ENCODE measurements around the gene UBN1. TPM values are rescaled to one million over a fixed set of nuclear protein-coding genes. Genes with fewer than 3 reads are reported as not detected.
A peak's percentile ranks its signal among the peaks of the same experiment; 100 is the strongest.
"Not testable (repeated sequence)": the region's sequence is repeated elsewhere in the genome, so short reads cannot be mapped to it uniquely, and the experiment has no call there.

UBN1 gene
- total RNA-seq, 1 donor from 2014 or later, result 36.6 TPM

DNA sequence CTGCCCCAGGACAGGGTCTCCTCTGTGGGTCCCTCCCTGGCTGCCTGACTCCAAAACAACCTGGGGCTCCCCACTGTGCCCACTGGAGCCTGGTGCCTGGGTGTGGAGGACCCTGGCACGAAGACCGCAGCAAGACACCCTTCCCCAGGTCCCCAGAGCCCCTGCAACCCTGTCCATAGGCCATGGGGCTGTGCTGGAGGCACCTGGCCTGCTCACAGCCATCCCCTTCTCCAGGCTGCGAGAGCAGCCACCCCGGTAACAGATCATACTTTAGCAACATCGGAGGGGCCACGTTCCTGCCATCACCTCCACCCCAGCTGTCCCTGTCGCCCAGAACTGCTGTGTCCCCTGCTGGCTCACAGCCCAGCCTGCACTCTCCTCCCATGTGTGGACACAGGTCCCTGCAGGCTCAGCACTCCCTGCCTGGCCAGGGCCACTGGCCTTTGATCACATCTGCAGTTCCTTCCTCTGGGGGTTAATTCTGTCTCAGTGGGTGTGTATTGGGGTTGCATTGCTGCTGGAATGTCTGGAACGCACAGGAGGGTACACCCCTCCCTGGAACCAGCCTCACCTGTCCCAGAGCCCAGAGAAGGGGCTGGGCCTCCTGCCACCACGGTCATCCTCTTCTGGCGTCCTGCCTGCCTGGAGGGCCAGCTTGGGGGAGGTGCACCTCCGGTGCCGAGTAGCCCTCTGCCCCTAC, 77.5 kb downstream of the UBN1 start:
- TF ChIP-seq, protein P1, sequence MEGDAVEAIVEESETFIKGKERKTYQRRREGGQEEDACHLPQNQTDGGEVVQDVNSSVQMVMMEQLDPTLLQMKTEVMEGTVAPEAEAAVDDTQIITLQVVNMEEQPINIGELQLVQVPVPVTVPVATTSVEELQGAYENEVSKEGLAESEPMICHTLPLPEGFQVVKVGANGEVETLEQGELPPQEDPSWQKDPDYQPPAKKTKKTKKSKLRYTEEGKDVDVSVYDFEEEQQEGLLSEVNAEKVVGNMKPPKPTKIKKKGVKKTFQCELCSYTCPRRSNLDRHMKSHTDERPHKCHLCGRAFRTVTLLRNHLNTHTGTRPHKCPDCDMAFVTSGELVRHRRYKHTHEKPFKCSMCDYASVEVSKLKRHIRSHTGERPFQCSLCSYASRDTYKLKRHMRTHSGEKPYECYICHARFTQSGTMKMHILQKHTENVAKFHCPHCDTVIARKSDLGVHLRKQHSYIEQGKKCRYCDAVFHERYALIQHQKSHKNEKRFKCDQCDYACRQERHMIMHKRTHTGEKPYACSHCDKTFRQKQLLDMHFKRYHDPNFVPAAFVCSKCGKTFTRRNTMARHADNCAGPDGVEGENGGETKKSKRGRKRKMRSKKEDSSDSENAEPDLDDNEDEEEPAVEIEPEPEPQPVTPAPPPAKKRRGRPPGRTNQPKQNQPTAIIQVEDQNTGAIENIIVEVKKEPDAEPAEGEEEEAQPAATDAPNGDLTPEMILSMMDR (IDR thresholded peaks at IDR 0.05), result no peak
- no peaks in the 10 kb centered on the region for H3K36me3 ChIP-seq
- ATAC-seq (peak; percentile 96), DNase-seq (peak; percentile 90)
- peaks cover 4% of the 10 kb centered on the region for H3K4me1 ChIP-seq
- intact Hi-C loops (cut with DNase I), result no loop called here
- H3K4me3 ChIP-seq, result no peak overlapping the region
- no peaks in the 10 kb centered on the region for H3K27me3 ChIP-seq
- H3K9me3 ChIP-seq, result peaks cover 6% of the 10 kb centered on the region
- H3K27ac ChIP-seq, result peak overlapping the region; percentile 47

DNA sequence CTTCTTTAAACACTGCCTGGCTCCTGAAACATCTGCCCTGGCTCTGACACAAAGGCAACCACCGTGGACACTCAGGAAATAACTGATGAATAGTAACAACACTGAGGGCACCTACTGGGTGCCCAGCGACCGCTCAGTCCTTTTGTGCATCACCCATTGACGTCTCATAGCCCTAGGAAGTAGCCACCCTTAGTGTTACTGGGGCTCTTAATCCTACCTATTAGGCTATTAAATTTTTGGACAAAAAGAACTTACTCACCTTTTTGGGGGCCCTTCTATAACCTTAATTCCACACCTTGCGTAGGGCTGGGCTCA, 78.0 kb downstream of the UBN1 start:
- Histone ChIP-seq H3K36me3 (no peaks in the 10 kb centered on the region), H3K27ac (peak overlapping the region; percentile 36), H3K4me1 (peaks cover 4% of the 10 kb centered on the region), H3K9me3 (peaks cover 6% of the 10 kb centered on the region), H3K27me3 (no peaks in the 10 kb centered on the region), H3K4me3 (no peak overlapping the region)
- intact Hi-C loops (cut with DNase I), result no loop called here
- DNase-seq, result no peak
- ATAC-seq, result no peak
- TF ChIP-seq, protein P1 (IDR thresholded peaks at IDR 0.05), result no peak

DNA sequence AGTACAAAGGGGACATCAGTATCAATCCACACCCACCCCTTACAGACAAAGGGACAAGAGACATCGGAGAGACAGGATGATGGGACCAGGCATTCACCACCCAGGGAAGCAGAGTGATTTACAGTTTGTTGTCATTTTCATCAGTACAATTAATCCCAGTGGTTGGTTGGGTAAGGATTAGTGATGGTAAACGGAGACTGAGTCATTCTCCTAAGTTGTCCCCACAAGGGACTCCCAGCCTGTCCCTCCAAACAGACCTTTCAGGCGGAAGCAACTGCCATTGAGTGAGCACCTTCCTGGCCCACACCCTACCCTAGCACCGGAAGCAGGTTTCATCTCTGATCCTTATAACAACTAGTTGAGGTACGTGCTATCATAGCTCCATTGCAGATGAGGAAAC, 78.5 kb downstream of the UBN1 start:
- Histone ChIP-seq H3K36me3 (no peaks in the 10 kb centered on the region), H3K4me1 (peaks cover 4% of the 10 kb centered on the region), H3K9me3 (peaks cover 6% of the 10 kb centered on the region), H3K4me3 (no peak overlapping the region), H3K27ac (peak overlapping the region; percentile 36), H3K27me3 (no peaks in the 10 kb centered on the region)
- DNase-seq (no peak), ATAC-seq (no peak)
- TF ChIP-seq, protein P1 (IDR thresholded peaks at IDR 0.05), result no peak
- intact Hi-C loops (cut with DNase I), result no loop called here

DNA sequence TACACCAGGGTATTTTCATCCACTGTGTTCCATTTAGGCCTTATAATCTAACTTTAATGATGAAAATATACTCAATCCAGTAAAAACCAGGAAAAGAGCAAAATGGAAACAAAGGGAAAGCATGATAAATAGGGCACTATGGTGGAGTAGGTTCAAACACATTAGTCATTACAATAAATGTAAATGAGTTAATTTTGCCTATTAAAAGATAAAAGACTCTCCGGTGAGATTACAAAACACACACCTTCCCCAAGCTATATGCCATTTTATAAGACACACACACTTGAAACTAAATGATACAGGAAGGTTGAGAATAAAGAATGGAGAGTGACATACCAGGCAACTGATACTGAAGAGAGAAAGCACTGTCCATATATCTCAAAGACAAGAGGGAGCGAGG, 79.6 kb downstream of the UBN1 start:
- no peak overlapping the region for H3K4me3 ChIP-seq

DNA sequence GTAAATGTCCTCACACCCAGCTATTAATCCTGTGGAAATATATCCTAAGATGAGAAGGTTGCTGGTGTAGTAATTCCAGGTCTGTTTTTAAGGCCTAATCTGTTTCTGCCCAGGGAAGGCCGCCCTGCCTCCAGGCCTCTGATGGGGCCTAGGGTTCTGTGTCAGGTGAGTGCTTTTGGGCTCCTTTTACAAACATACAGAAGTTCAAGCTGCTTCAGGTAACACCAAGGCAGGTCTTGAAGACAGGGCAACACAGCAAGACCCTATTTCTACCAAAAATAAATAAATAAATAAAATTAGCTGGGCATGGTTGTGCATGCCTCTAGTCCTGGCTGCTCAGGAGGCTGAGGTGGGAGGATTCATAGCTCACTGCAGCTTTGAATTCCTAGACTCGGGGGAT, 80.4 kb downstream of the UBN1 start:
- Histone ChIP-seq H3K4me3 (no peak overlapping the region), H3K9me3 (peaks cover 6% of the 10 kb centered on the region), H3K36me3 (no peaks in the 10 kb centered on the region), H3K4me1 (peaks cover 4% of the 10 kb centered on the region), H3K27me3 (no peaks in the 10 kb centered on the region), H3K27ac (no peak overlapping the region)
- ATAC-seq (no peak), DNase-seq (no peak)
- TF ChIP-seq, protein P1 (IDR thresholded peaks at IDR 0.05), result no peak
- intact Hi-C loops (cut with DNase I), result no loop called here

More for the DNA sequence above, 79.6 kb downstream of the UBN1 start:
- Histone ChIP-seq H3K27ac (no peak overlapping the region), H3K27me3 (no peaks in the 10 kb centered on the region), H3K9me3 (peaks cover 6% of the 10 kb centered on the region), H3K4me1 (peaks cover 4% of the 10 kb centered on the region), H3K36me3 (no peaks in the 10 kb centered on the region)
- intact Hi-C loops (cut with DNase I), result no loop called here
- TF ChIP-seq, protein P1 (IDR thresholded peaks at IDR 0.05), result no peak
- DNase-seq (no peak), ATAC-seq (no peak)

DNA sequence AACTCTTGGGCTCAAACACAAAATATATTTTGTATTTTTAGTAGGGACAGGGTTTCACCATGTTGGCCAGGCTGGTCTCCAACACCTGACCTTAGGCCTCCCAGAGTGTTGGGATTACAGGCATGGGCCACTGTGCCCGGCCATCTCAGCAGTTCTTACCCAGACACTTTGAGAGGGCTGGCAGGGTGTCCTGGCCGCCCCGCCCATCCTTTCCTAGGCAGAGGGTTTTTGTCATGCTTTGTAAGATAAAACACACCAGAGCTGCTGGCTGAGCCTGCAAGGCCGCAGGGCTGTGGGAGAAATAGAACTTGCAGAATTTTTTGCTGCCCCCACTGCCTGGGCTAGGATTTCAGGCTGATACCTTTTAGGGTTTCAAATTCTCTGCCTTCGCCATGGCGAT, 80.9 kb downstream of the UBN1 start:
- intact Hi-C loops (cut with DNase I), result no loop called here
- Histone ChIP-seq H3K27me3 (no peaks in the 10 kb centered on the region), H3K36me3 (no peaks in the 10 kb centered on the region), H3K9me3 (peaks cover 6% of the 10 kb centered on the region), H3K27ac (no peak overlapping the region), H3K4me3 (no peak overlapping the region), H3K4me1 (no peaks in the 10 kb centered on the region)
- ATAC-seq, result no peak
- TF ChIP-seq, protein P1 (IDR thresholded peaks at IDR 0.05), result no peak
- no peak for DNase-seq

DNA sequence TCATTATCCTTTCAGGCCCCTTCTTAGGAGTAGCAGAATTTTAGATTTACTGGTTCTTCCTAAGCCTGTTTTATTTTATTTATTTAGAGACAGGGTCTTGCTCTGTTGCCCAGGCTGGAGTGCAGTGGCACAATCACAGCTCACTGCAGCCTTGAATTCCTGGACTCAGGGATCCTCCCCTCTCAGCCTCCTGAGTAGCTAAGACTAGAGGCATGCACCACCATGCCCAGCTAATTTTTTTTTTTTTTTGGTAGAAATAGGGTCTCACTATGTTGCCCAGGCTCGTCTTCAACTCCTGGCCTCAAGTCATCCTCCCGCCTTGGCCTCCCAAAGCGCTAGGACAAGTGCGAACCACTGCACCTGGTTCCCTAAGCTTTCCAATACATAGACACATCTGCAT, 82.3 kb downstream of the UBN1 start:
- DNase-seq; H3K27ac ChIP-seq; H3K27me3 ChIP-seq; H3K9me3 ChIP-seq; H3K4me3 ChIP-seq; ATAC-seq; H3K4me1 ChIP-seq; H3K36me3 ChIP-seq; intact Hi-C loops (cut with DNase I): not testable (repeated sequence)
